ENCODE data around the gene SYCE1. TPM values are rescaled to one million over a fixed set of nuclear protein-coding genes. Genes with fewer than 3 reads are reported as not detected.
"Not testable (repeated sequence)": the region's sequence is repeated elsewhere in the genome, so short reads cannot be mapped to it uniquely, and the experiment has no call there.

Gene SYCE1
- total and polyA plus RNA-seq, 2 experiments from 2014 or later = 0.53 TPM; not detected in 1

GRCh38 chr10:133611079-133611478, 45.7 kb upstream of the SYCE1 start (continued):
- TF ChIP-seq REST (IDR thresholded peaks at IDR 0.05; ENCODE audit: unreplicated experiment) = no peak
- no peak for TF ChIP-seq ZNF114 (CRISPR knock-in tag; IDR thresholded peaks at IDR 0.05)

- Histone ChIP-seq H2AFZ (no peak overlapping the region), H3K4me1 (ENCODE audit: insufficient read depth) (no peaks in the 10 kb centered on the region), H3K27ac (ENCODE audit: low read depth) (no peak overlapping the region), H3K36me3 (ENCODE audit: insufficient read depth) (no peaks in the 10 kb centered on the region), H3F3A (replicated peaks; ENCODE audit: low read depth) (no peaks in the 10 kb centered on the region), H3K79me2 (replicated peaks; ENCODE audit: insufficient read depth) (no peaks in the 10 kb centered on the region), H3K4me2 (no peak overlapping the region), H3K27me3 (ENCODE audit: insufficient read depth) (no peaks in the 10 kb centered on the region), H3K4me3 (no peak overlapping the region), H4K20me1 (replicated peaks; ENCODE audit: insufficient read depth) (no peaks in the 10 kb centered on the region), H3K9me2 (ENCODE audit: insufficient read depth) (no peaks in the 10 kb centered on the region)
- Mint-ChIP-seq H3K9me3 (peaks cover 78% of the 10 kb centered on the region), H3K4me3 (no peak overlapping the region), H3K36me3 (ENCODE audit: low read depth) (no peaks in the 10 kb centered on the region), H3K27me3 (ENCODE audit: insufficient read depth, low read depth, poor library complexity) (peaks cover 7% of the 10 kb centered on the region), H3K4me1 (no peaks in the 10 kb centered on the region), H3K27ac (no peak overlapping the region)
- peak; percentile 53 to 59 for TF ChIP-seq CTCF (conservative IDR thresholded peaks at IDR 0.05; ENCODE audit: low read depth in 2 of 2)
- no peak for TF ChIP-seq POLR2AphosphoS5 (IDR thresholded peaks at IDR 0.05; ENCODE audit: low read depth)
- ATAC-seq (peak; percentile 30; the same call in 2 of the 3 replicates), DNase-seq (ENCODE audit: low spot score) (peak; percentile 52)
These were observed 43.5 kb upstream of the SYCE1 start for GRCh38 chr10:133608855-133609254.

GRCh38 chr10:133603434-133603833, 38.1 kb upstream of the SYCE1 start:
- not testable (repeated sequence) for H3K4me1 ChIP-seq (ENCODE audit: insufficient read depth); H4K20me1 ChIP-seq (replicated peaks; ENCODE audit: insufficient read depth); H3K79me2 ChIP-seq (replicated peaks; ENCODE audit: insufficient read depth); H3K36me3 ChIP-seq (ENCODE audit: insufficient read depth); H3K4me3 Mint-ChIP-seq; H3K4me1 Mint-ChIP-seq; H3K36me3 Mint-ChIP-seq (ENCODE audit: low read depth); H3K27me3 Mint-ChIP-seq (ENCODE audit: insufficient read depth, low read depth, poor library complexity); H3F3A ChIP-seq (replicated peaks; ENCODE audit: low read depth); H3K27ac ChIP-seq (ENCODE audit: low read depth); H2AFZ ChIP-seq; H3K9me2 ChIP-seq (ENCODE audit: insufficient read depth); H3K4me3 ChIP-seq; H3K27me3 ChIP-seq (ENCODE audit: insufficient read depth); H3K4me2 ChIP-seq; H3K27ac Mint-ChIP-seq; DNase-seq (ENCODE audit: low spot score); ATAC-seq
- H3K9me3 Mint-ChIP-seq = peaks cover 69% of the 10 kb centered on the region

Measured in GM23338 (cell line).